ENCODE results near the gene LIPN. TPM values are rescaled to one million over a fixed set of nuclear protein-coding genes. Genes with fewer than 3 reads are reported as not detected.

The LIPN gene
- total and polyA plus RNA-seq, 2 of the 8 experiments (the other 6 are each of a cell fraction or from before 2014, with no cell fraction given): not detected

- CTCF ChIA-PET (ENCODE audit: partially characterized antibody): interaction anchor here (0.7 to 7.5 kb wide), 8 partner anchors 12 to 90 kb away, joined by 3 to 95 read pairs (median 4); no protein-coding TSS in a partner anchor
- WGBS, 2 experiments (ENCODE audit: extremely low coverage in 1 of 2, insufficient coverage in 1 of 2, insufficient read length in 1 of 2, insufficient replicate concordance in 2 of 2, low coverage in 1 of 2, low lambda C conversion rate in 2 of 2, missing lambda C conversion rate in 1 of 2): 100% methylated on average over 2 of the region's 2 CpGs; no CpG with 5 or more reads in 1 of the 2 experiments
- Histone ChIP-seq H3K4me2 (ENCODE audit: insufficient read depth in 1 of 2, low read depth in 2 of 2, low read length in 2 of 2) (no peak overlapping the region), H3K18ac (ENCODE audit: extremely low read depth, low read length) (no peak overlapping the region), H3K14ac (ENCODE audit: insufficient read length) (no peak overlapping the region), H4K5ac (ENCODE audit: insufficient read length, low read depth, low read length) (no peak overlapping the region), H3K4ac (replicated peaks; ENCODE audit: insufficient read length, low read depth, low read length) (no peak overlapping the region), H2BK15ac (ENCODE audit: low read length) (no peak overlapping the region), H3K27me3 (replicated peaks in 1 of 4; ENCODE audit: control insufficient read depth in 3 of 4, extremely low read depth in 1 of 4, insufficient read depth in 3 of 4, low read length in 3 of 4) (no peaks in the 10 kb centered on the region; a peak in 1 of 7 replicates), H3K27ac (ENCODE audit: low read depth, low read length) (no peak overlapping the region), H4K8ac (ENCODE audit: extremely low read depth, insufficient read depth, low read length) (no peak overlapping the region), H4K91ac (replicated peaks; ENCODE audit: insufficient read length, low read length) (no peak overlapping the region), H2BK5ac (ENCODE audit: low read depth, low read length) (no peak overlapping the region), H2AK5ac (ENCODE audit: low read depth, low read length) (no peak overlapping the region), H3K9ac (replicated peaks in 1 of 4; ENCODE audit: extremely low read depth in 1 of 4, low read depth in 3 of 4, low read length in 3 of 4) (no peak overlapping the region), H3K23me2 (ENCODE audit: low read depth, low read length) (no peaks in the 10 kb centered on the region), H3K79me1 (ENCODE audit: low read depth, low read length) (no peaks in the 10 kb centered on the region), H3K9me3 (ENCODE audit: insufficient read depth in 2 of 2, low read depth in 1 of 2, low read length in 1 of 2) (no peaks in the 10 kb centered on the region), H2BK120ac (replicated peaks; ENCODE audit: low read depth, low read length) (no peak overlapping the region), H3K79me2 (ENCODE audit: control insufficient read depth in 1 of 2, insufficient read depth in 2 of 2, low read length in 2 of 2) (no peaks in the 10 kb centered on the region), H3K56ac (replicated peaks; ENCODE audit: insufficient read length, low read depth, low read length) (no peak overlapping the region), H3K4me3 (ENCODE audit: extremely low read depth in 1 of 4, insufficient read depth in 2 of 4, low read depth in 3 of 4, low read length in 4 of 4) (no peak overlapping the region), H3K36me3 (ENCODE audit: control insufficient read depth in 2 of 4, insufficient read depth in 4 of 4, low read length in 3 of 4) (no peaks in the 10 kb centered on the region), H2BK12ac (ENCODE audit: low read depth, low read length) (no peak overlapping the region), H3K23ac (ENCODE audit: insufficient read length) (no peak overlapping the region), H2AFZ (ENCODE audit: low read length) (no peak overlapping the region), H4K20me1 (replicated peaks in 1 of 2; ENCODE audit: control insufficient read depth in 1 of 2, insufficient read depth in 2 of 2, low read length in 2 of 2) (no peaks in the 10 kb centered on the region), H3K4me1 (replicated peaks in 1 of 4; ENCODE audit: control insufficient read depth in 3 of 4, insufficient read depth in 4 of 4, low read length in 3 of 4) (peaks cover 0 to 6% (median 2%) of the 10 kb centered on the region in 4 experiments; a peak in 3 of 7 replicates), H2BK20ac (ENCODE audit: low read length) (no peak overlapping the region)
- POLR2A ChIA-PET (ENCODE audit: partially characterized antibody): no interaction called here
- FAIRE-seq (no peak), DNase-seq (ENCODE audit: low read depth in 1 of 2, low spot score in 2 of 2) (no peak)
- TF ChIP-seq NANOG (IDR thresholded peaks at IDR 0.05; ENCODE audit: insufficient read depth, low read depth, low read length, poor library complexity, severe bottlenecking) (no peak), CTCF (IDR thresholded peaks at IDR 0.05; ENCODE audit: control extremely low read depth in 1 of 3, insufficient read depth in 1 of 3, low read depth in 1 of 3, low read length in 3 of 3) (no peak), RBBP5 (IDR thresholded peaks at IDR 0.05; ENCODE audit: borderline replicate concordance, low read depth, low read length) (no peak), TCF12 (IDR thresholded peaks at IDR 0.05; ENCODE audit: low read depth, low read length) (no peak), BCL11A (IDR thresholded peaks at IDR 0.05; ENCODE audit: low read depth in 2 of 2, low read length in 2 of 2) (no peak), EP300 (IDR thresholded peaks at IDR 0.05; ENCODE audit: borderline replicate concordance in 1 of 2, low read depth in 2 of 2, low read length in 2 of 2) (no peak), CEBPB (IDR thresholded peaks at IDR 0.05; ENCODE audit: low read depth, low read length) (no peak), CHD1 (IDR thresholded peaks at IDR 0.05; ENCODE audit: low read depth, low read length) (no peak)
Measured at GRCh38 chr10:88733215-88733614, 26.6 kb upstream of the LIPN start.
